Measurements from ENCODE around the gene ITGBL1.
A peak's percentile ranks its signal among the peaks of the same experiment; 100 is the strongest.

Gene ITGBL1

GRCh38 chr13:101514695-101515275 is 62.3 kb downstream of the ITGBL1 start:
- no peak overlapping the region for H3K27ac ChIP-seq (ENCODE audit: extremely low read depth, low read depth, low read length)
- no peaks in the 10 kb centered on the region for H3K9me3 ChIP-seq (ENCODE audit: control insufficient read depth, insufficient read depth, low read depth, low read length)
- H3K4me1 ChIP-seq (ENCODE audit: control insufficient read depth, insufficient read depth, low read length) = no peaks in the 10 kb centered on the region
- ChIA-PET CTCF (interaction anchor here (0.6 to 1.8 kb wide), 10 partner anchors 10 to 472 kb away, joined by 3 to 10 read pairs (median 4); no protein-coding TSS in a partner anchor), POLR2A (no interaction called here)
- TF ChIP-seq ZNF169 (tag by site-specific recombination; IDR thresholded peaks at IDR 0.05) (no peak), ZNF184 (tag by site-specific recombination; IDR thresholded peaks at IDR 0.05) (no peak), GLI2 (tag by site-specific recombination; IDR thresholded peaks at IDR 0.05; ENCODE audit: borderline replicate concordance, low read depth) (no peak), ZNF654 (tag by site-specific recombination; IDR thresholded peaks at IDR 0.05; ENCODE audit: low read depth) (peak; percentile 37), ZNF362 (tag by site-specific recombination; IDR thresholded peaks at IDR 0.05) (no peak), BCL11A (tag by site-specific recombination; IDR thresholded peaks at IDR 0.05; ENCODE audit: low read depth) (no peak)
- H3K4me3 ChIP-seq (ENCODE audit: low read depth, low read length) = no peak overlapping the region
- no peaks in the 10 kb centered on the region for H3K36me3 ChIP-seq (ENCODE audit: control insufficient read depth in 2 of 2, insufficient read depth in 1 of 2, low read length in 2 of 2)

- Histone ChIP-seq H3K27ac (ENCODE audit: extremely low read depth, low read depth, low read length) (no peak overlapping the region), H3K4me3 (ENCODE audit: low read depth, low read length) (no peak overlapping the region), H3K9me3 (ENCODE audit: control insufficient read depth, insufficient read depth, low read depth, low read length) (no peaks in the 10 kb centered on the region), H3K36me3 (ENCODE audit: control insufficient read depth in 2 of 2, insufficient read depth in 1 of 2, low read length in 2 of 2) (no peaks in the 10 kb centered on the region), H3K4me1 (ENCODE audit: control insufficient read depth, insufficient read depth, low read length) (no peaks in the 10 kb centered on the region)
- ChIA-PET CTCF (interaction anchor here (0.6 to 1.8 kb wide), 3 partner anchors 15 to 359 kb away, joined by 3 to 10 read pairs (median 4); no protein-coding TSS in a partner anchor), POLR2A (no interaction called here)
- TF ChIP-seq OVOL3 (tag by site-specific recombination; IDR thresholded peaks at IDR 0.05) (no peak), ZNF626 (tag by site-specific recombination; IDR thresholded peaks at IDR 0.05) (no peak), REPIN1 (tag by site-specific recombination; IDR thresholded peaks at IDR 0.05; ENCODE audit: low read depth) (no peak), ZNF488 (tag by site-specific recombination; IDR thresholded peaks at IDR 0.05) (no peak)
Measured at GRCh38 chr13:101515504-101515903, 63.0 kb downstream of the ITGBL1 start.

- TF ChIP-seq HOXD13 (CRISPR knock-in tag; IDR thresholded peaks at IDR 0.05; ENCODE audit: borderline replicate concordance) (no peak), GLI4 (tag by site-specific recombination; IDR thresholded peaks at IDR 0.05) (no peak)
- Histone ChIP-seq H3K4me1 (ENCODE audit: control insufficient read depth, insufficient read depth, low read length) (no peaks in the 10 kb centered on the region), H3K9me3 (ENCODE audit: control insufficient read depth, insufficient read depth, low read depth, low read length) (no peaks in the 10 kb centered on the region), H3K4me3 (ENCODE audit: low read depth, low read length) (no peak overlapping the region), H3K36me3 (ENCODE audit: control insufficient read depth in 2 of 2, insufficient read depth in 1 of 2, low read length in 2 of 2) (no peaks in the 10 kb centered on the region), H3K27ac (ENCODE audit: extremely low read depth, low read depth, low read length) (no peak overlapping the region)
- POLR2A ChIA-PET = no interaction called here
- CTCF ChIA-PET = interaction anchor here (0.6 to 2.2 kb wide), 6 partner anchors 15 to 726 kb away, joined by 3 to 10 read pairs (median 3); no protein-coding TSS in a partner anchor
Measured at GRCh38 chr13:101516262-101516661, 63.8 kb downstream of the ITGBL1 start.

GRCh38 chr13:101520672-101521071 is 68.2 kb downstream of the ITGBL1 start:
- TF ChIP-seq WT1 (tag by site-specific recombination; IDR thresholded peaks at IDR 0.05) (no peak), OVOL3 (tag by site-specific recombination; IDR thresholded peaks at IDR 0.05) (no peak)
- no peaks in the 10 kb centered on the region; the same call in 1 of the 2 replicates for H3K4me1 ChIP-seq (ENCODE audit: control insufficient read depth, insufficient read depth, low read length)
- H3K36me3 ChIP-seq (ENCODE audit: control insufficient read depth in 2 of 2, insufficient read depth in 1 of 2, low read length in 2 of 2) = no peaks in the 10 kb centered on the region
- CTCF ChIA-PET = no interaction called here
- POLR2A ChIA-PET = no interaction called here
- no peak overlapping the region for H3K27ac ChIP-seq (ENCODE audit: extremely low read depth, low read depth, low read length)
- H3K4me3 ChIP-seq (ENCODE audit: low read depth, low read length) = no peak overlapping the region
- no peaks in the 10 kb centered on the region for H3K9me3 ChIP-seq (ENCODE audit: control insufficient read depth, insufficient read depth, low read depth, low read length)

- no peak overlapping the region for H3K27ac ChIP-seq (ENCODE audit: extremely low read depth, low read depth, low read length)
- ChIA-PET CTCF (no interaction called here), POLR2A (no interaction called here)
- no peaks in the 10 kb centered on the region for H3K9me3 ChIP-seq (ENCODE audit: control insufficient read depth, insufficient read depth, low read depth, low read length)
- no peaks in the 10 kb centered on the region for H3K36me3 ChIP-seq (ENCODE audit: control insufficient read depth in 2 of 2, insufficient read depth in 1 of 2, low read length in 2 of 2)
- no peak overlapping the region for H3K4me3 ChIP-seq (ENCODE audit: low read depth, low read length)
- no peaks in the 10 kb centered on the region; the same call in 1 of the 2 replicates for H3K4me1 ChIP-seq (ENCODE audit: control insufficient read depth, insufficient read depth, low read length)
- TF ChIP-seq ZNF76 (tag by site-specific recombination; IDR thresholded peaks at IDR 0.05; ENCODE audit: borderline replicate concordance, low read depth) = no peak
- TF ChIP-seq ZNF433 (tag by site-specific recombination; IDR thresholded peaks at IDR 0.05; ENCODE audit: low read depth) = no peak
- no peak for TF ChIP-seq ZNF654 (tag by site-specific recombination; IDR thresholded peaks at IDR 0.05; ENCODE audit: low read depth)
- TF ChIP-seq SP7 (tag by site-specific recombination; IDR thresholded peaks at IDR 0.05) = no peak
- TF ChIP-seq SCRT2 (tag by site-specific recombination; IDR thresholded peaks at IDR 0.05) = no peak
- TF ChIP-seq ZNF398 (tag by site-specific recombination; IDR thresholded peaks at IDR 0.05) = no peak
- TF ChIP-seq HOXC10 (CRISPR knock-in tag; IDR thresholded peaks at IDR 0.05) = no peak
- no peak for TF ChIP-seq ZNF169 (tag by site-specific recombination; IDR thresholded peaks at IDR 0.05)
- TF ChIP-seq ZNF561 (tag by site-specific recombination; IDR thresholded peaks at IDR 0.05; ENCODE audit: borderline replicate concordance) = no peak
Measured at GRCh38 chr13:101521371-101521770, 68.9 kb downstream of the ITGBL1 start.

Measured in HEK293 (cell line).